Stimulated activated CD4-positive, alpha-beta T cell treated with anti-CD3 and anti-CD28 coated beads, Interleukin-1b, Interleukin-23, amount 100 ng/mL, for 1 hour (primary cell): ENCODE results near the gene SACM1L.
A peak's percentile ranks its signal among the peaks of the same experiment; 100 is the strongest.
"Not testable (repeated sequence)": the region's sequence is repeated elsewhere in the genome, so short reads cannot be mapped to it uniquely, and the experiment has no call there.

Experiments
- DNase-seq, 2 donors: peaks; one replicate each; pipeline ENCODE4 v3.0.0-alpha.2; 2020; ENCODE audit warnings: low read depth in 2 of 2

The SACM1L gene

GRCh38 chr3:45666757-45667431 is 22.3 kb upstream of the SACM1L start:
- no peak for DNase-seq

GRCh38 chr3:45667569-45667934 is 21.6 kb upstream of the SACM1L start:
- no peak for DNase-seq

- no peak for DNase-seq
Observed at GRCh38 chr3:45670436-45670835, 18.8 kb upstream of the SACM1L start.

- DNase-seq: no peak
Observed at GRCh38 chr3:45670991-45671390, 18.2 kb upstream of the SACM1L start.

- DNase-seq: no peak
Observed at GRCh38 chr3:45673273-45673672, 15.9 kb upstream of the SACM1L start.

- DNase-seq: no peak
Observed at GRCh38 chr3:45676325-45677032, 12.7 kb upstream of the SACM1L start.

- peak in 1 of 2 donors; percentile 17 for DNase-seq
Observed at GRCh38 chr3:45677033-45677446, 12.2 kb upstream of the SACM1L start.

- DNase-seq: no peak
Observed at GRCh38 chr3:45677841-45678240, 11.4 kb upstream of the SACM1L start.

GRCh38 chr3:45679805-45680204 is 9.4 kb upstream of the SACM1L start:
- no peak for DNase-seq

GRCh38 chr3:45681221-45681620 is 8.0 kb upstream of the SACM1L start:
- no peak for DNase-seq

- no peak for DNase-seq
Observed at GRCh38 chr3:45681846-45682245, 7.3 kb upstream of the SACM1L start.

GRCh38 chr3:45682311-45682710 is 6.9 kb upstream of the SACM1L start:
- DNase-seq: no peak

- no peak for DNase-seq
Observed at GRCh38 chr3:45682786-45683185, 6.4 kb upstream of the SACM1L start.

- no peak for DNase-seq
Observed at GRCh38 chr3:45683417-45684326, 5.5 kb upstream of the SACM1L start.

- no peak for DNase-seq
Observed at GRCh38 chr3:45684327-45684892, 4.8 kb upstream of the SACM1L start.

- not testable (repeated sequence) for DNase-seq
Observed at GRCh38 chr3:45685722-45686121, 3.5 kb upstream of the SACM1L start.

GRCh38 chr3:45686850-45687249 is 2.3 kb upstream of the SACM1L start:
- no peak for DNase-seq

GRCh38 chr3:45687828-45688193 is 1.4 kb upstream of the SACM1L start:
- no peak for DNase-seq

- no peak for DNase-seq
Observed at GRCh38 chr3:45688194-45688881, 858 bp upstream of the SACM1L start.

- DNase-seq: no peak
Observed at GRCh38 chr3:45689787-45690145, 570 bp downstream of the SACM1L start.

- no peak for DNase-seq
Observed at GRCh38 chr3:45690336-45691035, 1.3 kb downstream of the SACM1L start.
